Measurements from ENCODE around the gene ERCC6L2. TPM values are rescaled to one million over a fixed set of nuclear protein-coding genes. Genes with fewer than 3 reads are reported as not detected.

ERCC6L2 gene
- total and polyA plus RNA-seq, 2 donors (not counting 3 experiments of a cell fraction or from before 2014, with no cell fraction given) = 4.7 to 31.8 TPM

DNA sequence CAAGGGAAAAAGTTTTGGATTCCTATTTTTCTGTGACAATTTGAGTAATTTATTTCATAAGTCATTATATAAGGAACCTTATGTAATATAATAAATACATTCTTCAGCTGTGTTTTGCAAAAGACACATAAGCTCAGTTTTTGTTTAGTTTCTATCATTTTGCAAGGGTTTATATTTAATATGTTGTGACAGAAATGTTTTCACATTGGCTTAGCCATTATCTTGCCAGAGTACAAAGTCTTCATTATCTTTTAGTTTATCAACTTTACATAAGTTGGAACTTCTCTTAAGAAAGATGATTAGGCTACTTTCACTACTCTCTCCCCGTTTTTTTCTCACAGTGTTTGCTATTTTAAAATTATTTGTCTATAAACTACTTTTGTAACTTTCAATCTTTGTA is 54.8 kb downstream of the ERCC6L2 start:
- POLR2A ChIA-PET = no interaction called here
- H3K4me3 ChIP-seq (replicated peaks in 1 of 3; ENCODE audit: insufficient read depth in 1 of 3, low read depth in 1 of 3, low read length in 3 of 3) = no peak overlapping the region
- no peaks in the 10 kb centered on the region for H3K79me2 ChIP-seq (ENCODE audit: control insufficient read depth, insufficient read depth, low read length)
- H3K36me3 ChIP-seq (ENCODE audit: control insufficient read depth in 2 of 2, extremely low read depth in 1 of 2, insufficient read depth in 2 of 2, low read length in 2 of 2) = peaks cover 0 to 3% of the 10 kb centered on the region in 2 experiments
- no peaks in the 10 kb centered on the region for H3K9me1 ChIP-seq (replicated peaks; ENCODE audit: control insufficient read depth, extremely low read depth, insufficient read depth, low read length)
- no TSS peak for BruUV-seq (replicated peaks)
- no peak overlapping the region for H3K27ac ChIP-seq (ENCODE audit: insufficient read depth, low read depth, low read length)
- H3K9ac ChIP-seq (replicated peaks; ENCODE audit: extremely low read depth, insufficient read depth, low read length) = no peak overlapping the region
- FAIRE-seq (no peak), DNase-seq (ENCODE audit: low read depth, low spot score) (no peak)
- dilution Hi-C loops (cut with MboI; ENCODE audit: extremely low pct_ligation_motif_present, low sequenced_read_pairs) (no loop called here), intact Hi-C loops (cut with micrococcal nuclease) (no loop called here)
- H2AFZ ChIP-seq (ENCODE audit: low read depth, low read length) = no peak overlapping the region
- no peaks in the 10 kb centered on the region for H4K20me1 ChIP-seq (replicated peaks; ENCODE audit: control insufficient read depth, extremely low read depth, insufficient read depth, low read length)
- no peak overlapping the region for H3K4me2 ChIP-seq (ENCODE audit: insufficient read depth, low read length)
- no peaks in the 10 kb centered on the region for H3K9me3 ChIP-seq (replicated peaks; ENCODE audit: control insufficient read depth, insufficient read depth, low read length)
- H3K4me1 ChIP-seq (ENCODE audit: control insufficient read depth, extremely low read depth, insufficient read depth, low read length) = no peaks in the 10 kb centered on the region
- TF ChIP-seq POLR2A (IDR thresholded peaks at IDR 0.05; ENCODE audit: low read depth, low read length) (no peak), GATA2 (IDR thresholded peaks at IDR 0.05; ENCODE audit: insufficient read depth, insufficient read length, low read depth, low read length) (no peak), POLR2AphosphoS5 (IDR thresholded peaks at IDR 0.05; ENCODE audit: insufficient read depth, low read depth, low read length) (no peak), EZH2 (IDR thresholded peaks at IDR 0.05; ENCODE audit: borderline replicate concordance, low read depth, low read length, severe bottlenecking) (no peak), MYC (IDR thresholded peaks at IDR 0.05; ENCODE audit: low read depth, low read length) (no peak), FOS (IDR thresholded peaks at IDR 0.05; ENCODE audit: borderline replicate concordance, insufficient read depth, low read length) (no peak), JUN (IDR thresholded peaks at IDR 0.05; ENCODE audit: borderline replicate concordance, insufficient read depth, insufficient read length, low read depth) (no peak)
- TF ChIP-seq, protein P1, sequence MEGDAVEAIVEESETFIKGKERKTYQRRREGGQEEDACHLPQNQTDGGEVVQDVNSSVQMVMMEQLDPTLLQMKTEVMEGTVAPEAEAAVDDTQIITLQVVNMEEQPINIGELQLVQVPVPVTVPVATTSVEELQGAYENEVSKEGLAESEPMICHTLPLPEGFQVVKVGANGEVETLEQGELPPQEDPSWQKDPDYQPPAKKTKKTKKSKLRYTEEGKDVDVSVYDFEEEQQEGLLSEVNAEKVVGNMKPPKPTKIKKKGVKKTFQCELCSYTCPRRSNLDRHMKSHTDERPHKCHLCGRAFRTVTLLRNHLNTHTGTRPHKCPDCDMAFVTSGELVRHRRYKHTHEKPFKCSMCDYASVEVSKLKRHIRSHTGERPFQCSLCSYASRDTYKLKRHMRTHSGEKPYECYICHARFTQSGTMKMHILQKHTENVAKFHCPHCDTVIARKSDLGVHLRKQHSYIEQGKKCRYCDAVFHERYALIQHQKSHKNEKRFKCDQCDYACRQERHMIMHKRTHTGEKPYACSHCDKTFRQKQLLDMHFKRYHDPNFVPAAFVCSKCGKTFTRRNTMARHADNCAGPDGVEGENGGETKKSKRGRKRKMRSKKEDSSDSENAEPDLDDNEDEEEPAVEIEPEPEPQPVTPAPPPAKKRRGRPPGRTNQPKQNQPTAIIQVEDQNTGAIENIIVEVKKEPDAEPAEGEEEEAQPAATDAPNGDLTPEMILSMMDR (IDR thresholded peaks at IDR 0.05; ENCODE audit: extremely low read depth in 1 of 2, insufficient read depth in 1 of 2, low read depth in 1 of 2, low read length in 2 of 2) = no peak
- TF ChIP-seq, protein P2, sequence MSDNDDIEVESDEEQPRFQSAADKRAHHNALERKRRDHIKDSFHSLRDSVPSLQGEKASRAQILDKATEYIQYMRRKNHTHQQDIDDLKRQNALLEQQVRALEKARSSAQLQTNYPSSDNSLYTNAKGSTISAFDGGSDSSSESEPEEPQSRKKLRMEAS (IDR thresholded peaks at IDR 0.05; ENCODE audit: insufficient read depth, insufficient read length) = no peak
- H3K27me3 ChIP-seq (ENCODE audit: control insufficient read depth in 2 of 2, insufficient read depth in 2 of 2, low read length in 2 of 2) = no peaks in the 10 kb centered on the region
- CTCF ChIA-PET = interaction anchor here (1.2 kb wide), 1 partner anchor 9 kb away, joined by 3 read pairs; no protein-coding TSS in a partner anchor
